Kidney epithelial cell (primary cell): ENCODE measurements around the gene F7. TPM values are rescaled to one million over a fixed set of nuclear protein-coding genes. Genes with fewer than 3 reads are reported as not detected.

Experiments
- DNase-seq: peaks from one replicate; pipeline ENCODE4 v3.0.0-alpha.2; 2010; ENCODE audit warnings: low read depth
- H3K27me3 ChIP-seq: 2 replicates; pipeline ENCODE4 v1.6.0; 2011; ENCODE audit warnings: low read length; ENCODE audit not compliant: control insufficient read depth, insufficient read depth
- H3K36me3 ChIP-seq: 2 replicates; pipeline ENCODE4 v1.5.1; 2011; ENCODE audit warnings: low read length; ENCODE audit not compliant: control insufficient read depth, insufficient read depth
- H3K4me3 ChIP-seq: 2 replicates; pipeline ENCODE4 v1.5.1; 2011; ENCODE audit warnings: low read depth, mild to moderate bottlenecking, control low read depth, low read length
- CTCF ChIP-seq: IDR thresholded peaks from 2 replicates; pipeline ENCODE4 v1.5.1; 2011; ENCODE audit warnings: mild to moderate bottlenecking, moderate library complexity, low read length, control low read depth, inconsistent platforms; ENCODE audit not compliant: insufficient read depth, poor library complexity, severe bottlenecking
- total RNA-seq: library from RNA; depleted of rRNA; stranded (reverse); fragments of >200 nt; gene quantifications from 2 replicates; pipeline ENCODE4 v1.2.3, GENCODE V29; 2015

F7 gene
- total RNA-seq, 1 donor from 2014 or later = 0.38 TPM

DNA sequence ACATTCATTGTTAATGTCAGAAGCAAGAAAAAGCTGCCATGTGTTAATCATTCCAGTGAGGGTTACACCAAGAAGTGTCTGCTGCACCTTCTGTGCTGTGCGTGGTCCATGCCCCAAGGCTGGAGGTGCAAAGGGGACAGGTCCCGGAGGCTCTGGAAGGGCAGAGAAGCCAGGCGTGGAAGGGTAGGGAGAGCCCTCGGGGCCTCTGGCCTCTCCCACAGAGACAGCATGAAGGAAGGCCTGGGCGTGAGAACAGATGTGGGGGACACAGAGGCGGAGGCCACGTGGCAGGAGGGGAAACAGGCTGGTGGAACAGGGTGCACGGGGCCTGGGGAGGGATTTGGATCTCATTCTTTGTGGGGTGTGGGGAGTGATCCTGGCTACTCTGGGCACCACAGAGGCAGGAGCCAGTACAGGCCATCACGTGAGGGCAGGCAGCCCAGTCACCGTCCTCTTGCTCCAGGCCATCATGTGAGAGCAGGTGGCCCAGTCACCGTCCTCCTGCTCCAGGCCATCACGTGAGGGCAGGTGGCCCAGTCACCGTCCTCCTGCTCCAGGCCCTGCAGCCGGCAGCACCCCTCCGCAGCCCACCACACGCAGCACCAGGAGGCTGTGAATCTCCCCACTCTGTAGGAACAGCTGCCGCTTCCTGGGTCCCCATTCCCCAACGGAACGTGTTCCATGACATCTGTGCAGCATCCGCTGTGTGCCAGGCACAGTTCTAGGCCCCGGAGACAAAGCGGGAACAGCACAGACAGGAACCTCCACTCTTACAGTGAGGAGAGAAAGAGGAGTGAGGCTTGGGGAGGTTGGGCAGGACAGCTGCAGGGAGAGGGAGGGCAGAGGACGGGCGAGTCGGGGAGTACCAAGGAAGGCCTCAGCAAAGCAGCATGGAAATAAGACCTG lies 10.2 kb upstream of the F7 start:
- H3K27me3 ChIP-seq = peaks cover 31% of the 10 kb centered on the region

DNA sequence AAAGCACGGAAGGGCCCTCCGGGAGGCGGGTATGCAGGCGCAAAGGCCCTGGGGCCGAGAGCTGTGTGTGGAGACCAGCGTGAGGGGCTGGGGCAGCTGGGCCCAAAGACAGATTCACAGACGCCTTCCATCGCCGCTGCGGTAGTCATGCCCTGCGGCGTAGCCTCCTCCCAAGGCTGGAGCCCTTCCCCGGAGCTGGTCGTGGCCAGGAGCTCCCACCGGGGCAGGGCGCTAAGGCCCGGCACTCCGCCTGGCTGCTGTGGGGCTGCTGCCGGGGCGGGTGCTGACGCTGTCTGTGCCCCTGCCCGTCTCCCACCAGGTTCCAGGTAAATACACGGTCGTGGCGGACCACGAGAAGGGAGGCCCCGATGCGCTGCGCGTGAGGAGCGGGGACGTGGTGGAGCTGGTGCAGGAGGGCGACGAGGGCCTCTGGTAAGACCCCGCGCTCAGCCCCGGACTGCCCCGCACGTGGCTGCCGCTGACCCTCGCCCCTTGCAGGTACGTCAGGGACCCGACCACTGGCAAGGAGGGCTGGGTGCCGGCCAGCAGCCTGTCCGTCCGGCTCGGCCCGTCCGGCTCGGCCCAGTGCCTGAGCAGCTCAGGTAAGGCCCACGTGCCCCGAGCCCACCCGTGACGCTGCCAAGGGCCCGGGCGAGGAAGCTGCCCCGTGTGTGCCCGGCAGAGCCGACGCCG lies 9.4 kb upstream of the F7 start:
- DNase-seq = no peak
- no peaks in the 10 kb centered on the region for H3K36me3 ChIP-seq
- no peak overlapping the region for H3K4me3 ChIP-seq
- TF ChIP-seq CTCF = no peak
- H3K27me3 ChIP-seq = peaks cover 31% of the 10 kb centered on the region

More for the DNA sequence above, 10.2 kb upstream of the F7 start:
- TF ChIP-seq CTCF = no peak
- DNase-seq = no peak
- Histone ChIP-seq H3K4me3 (no peak overlapping the region), H3K36me3 (no peaks in the 10 kb centered on the region)

- DNase-seq = no peak
Observed at GRCh38 chr13:113096745-113097305, 8.8 kb upstream of the F7 start.

DNA sequence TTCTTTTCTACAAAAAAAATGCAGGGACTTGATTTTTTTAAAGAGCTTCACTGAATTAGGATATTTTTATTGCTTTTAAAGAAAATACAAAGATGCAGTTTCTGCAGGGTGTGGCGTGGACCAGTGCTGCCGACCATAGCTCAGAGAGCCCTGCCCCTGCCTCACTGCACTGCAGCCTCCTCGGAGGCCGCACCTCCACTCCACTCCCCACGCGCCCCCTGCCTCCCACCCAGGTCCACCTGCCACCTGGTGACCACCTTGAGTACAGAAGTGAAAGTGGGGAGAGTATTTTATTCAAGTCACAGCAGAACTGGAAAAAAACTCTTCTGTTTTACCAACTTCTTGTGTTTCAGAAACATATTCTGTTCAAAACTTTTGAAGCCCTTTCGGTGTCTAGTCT lies 7.9 kb upstream of the F7 start:
- Histone ChIP-seq H3K4me3 (no peak overlapping the region), H3K27me3 (peaks cover 35% of the 10 kb centered on the region), H3K36me3 (no peaks in the 10 kb centered on the region)
- no peak for TF ChIP-seq CTCF
- no peak for DNase-seq

More at GRCh38 chr13:113096745-113097305, 8.8 kb upstream of the F7 start:
- Histone ChIP-seq H3K4me3 (no peak overlapping the region), H3K27me3 (peaks cover 31% of the 10 kb centered on the region), H3K36me3 (no peaks in the 10 kb centered on the region)
- TF ChIP-seq CTCF = no peak

DNA sequence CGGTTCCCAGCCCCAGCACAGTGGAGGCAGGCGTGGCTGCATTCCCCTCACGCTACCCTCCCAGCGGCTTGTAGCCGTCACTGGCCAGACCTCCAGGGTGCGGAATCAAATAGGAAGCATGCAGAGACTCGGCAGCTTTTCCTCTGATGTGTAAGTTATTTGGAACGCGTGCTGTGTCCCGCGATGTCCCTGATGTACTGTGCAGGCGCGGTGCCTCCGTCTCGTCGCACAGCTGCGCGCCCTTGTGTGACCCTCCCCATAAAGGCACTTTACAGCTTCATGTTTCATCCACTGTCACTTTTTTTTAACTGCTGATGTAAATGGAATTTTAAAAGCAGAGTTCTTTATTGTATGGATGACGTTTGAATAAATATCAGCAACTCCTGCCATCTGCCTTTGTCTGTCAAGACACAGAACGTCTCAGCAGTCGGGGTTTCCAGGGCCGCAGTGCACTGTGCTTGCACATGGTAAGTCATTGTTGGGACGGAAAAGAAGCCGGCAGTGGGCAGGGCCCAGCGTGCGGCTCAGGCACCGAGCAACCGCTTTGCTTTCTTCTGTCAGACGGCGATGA lies 7.3 kb upstream of the F7 start:
- DNase-seq = no peak
- TF ChIP-seq CTCF = no peak
- no peak overlapping the region for H3K4me3 ChIP-seq

More for the DNA sequence above, 7.3 kb upstream of the F7 start:
- peaks cover 33% of the 10 kb centered on the region for H3K27me3 ChIP-seq
- no peaks in the 10 kb centered on the region for H3K36me3 ChIP-seq
